Tibial artery (tissue), 4 donors: Measurements from ENCODE around the gene MCF2L.

Source experiments
- DNase-seq, 2 donors: peaks; one replicate each; pipeline ENCODE4 v3.0.0-alpha.2; 2019
- H3K27ac ChIP-seq, 2 donors: fragments of 200-600 bp; sonication (generic) in 1 of 2; 1 replicate in 1 of 2; 2 replicates in 1 of 2; pipeline ENCODE4 v1.5.1; 2018 to 2019; ENCODE audit warnings: mild to moderate bottlenecking in 1 of 2
- H3K27me3 ChIP-seq, 2 donors: fragments of 200-600 bp; sonication (generic) in 1 of 2; one replicate each; pipeline versions ENCODE4 v1.5.1 to v1.6.0; 2016 to 2019
- H3K36me3 ChIP-seq, 3 donors: fragments of 200-600 bp; sonication (generic) in 2 of 3; one replicate each; pipeline ENCODE4 v1.5.1; 2016 to 2019; ENCODE audit warnings: mild to moderate bottlenecking in 2 of 3
- H3K4me1 ChIP-seq, 4 donors: fragments of 200-600 bp; sonication (generic) in 2 of 4; 1 replicate in 3 of 4; 2 replicates in 1 of 4; pipeline ENCODE4 v1.5.1; 2016 to 2019
- H3K4me3 ChIP-seq, 2 donors: fragments of 200-600 bp; sonication (generic) in 1 of 2; 1 replicate in 1 of 2; 2 replicates in 1 of 2; pipeline ENCODE4 v1.5.1; 2018 to 2019; ENCODE audit warnings: mild to moderate bottlenecking in 2 of 2
- H3K9me3 ChIP-seq, 3 donors: fragments of 200-600 bp; sonication (generic) in 1 of 3; one replicate each; pipeline ENCODE4 v1.5.1; 2016 to 2019
- CTCF ChIP-seq, 2 experiments: fragments of 200-600 bp in 1 of 2; fragments of 450-650 bp in 1 of 2; IDR thresholded peaks; one replicate each; pipeline ENCODE4 v1.5.1; 2017 to 2019; ENCODE audit warnings: antibody characterized with exemption in 2 of 2, mild to moderate bottlenecking in 1 of 2, moderate library complexity in 1 of 2
- intact Hi-C: fragments of 100-400 bp; cut with DNase I; formaldehyde crosslinking; loops from one replicate; pipeline ENCODE4 v1.15.0; 2023; ENCODE audit warnings: low total_unique reads

MCF2L gene

GRCh38 chr13:112974671-112975070 is 5.7 kb downstream of the MCF2L start:
- Histone ChIP-seq H3K9me3 (no peaks in the 10 kb centered on the region), H3K27ac (no peak overlapping the region), H3K27me3 (peaks cover 0 to 49% of the 10 kb centered on the region in 2 donors), H3K36me3 (no peaks in the 10 kb centered on the region), H3K4me3 (no peak overlapping the region), H3K4me1 (no peaks in the 10 kb centered on the region)
- no peak for TF ChIP-seq CTCF (IDR thresholded peaks at IDR 0.05)
- DNase-seq: no peak
- intact Hi-C loops: no loop called here

- H3K4me1 ChIP-seq: no peaks in the 10 kb centered on the region
- no peak overlapping the region for H3K27ac ChIP-seq
- H3K36me3 ChIP-seq: no peaks in the 10 kb centered on the region
- no peak overlapping the region for H3K4me3 ChIP-seq
- TF ChIP-seq CTCF (IDR thresholded peaks at IDR 0.05): no peak
- DNase-seq: no peak
- peaks cover 0 to 49% of the 10 kb centered on the region in 2 donors for H3K27me3 ChIP-seq
- intact Hi-C loops: no loop called here
- H3K9me3 ChIP-seq: no peaks in the 10 kb centered on the region
Observed at GRCh38 chr13:112975401-112975939, 6.5 kb downstream of the MCF2L start.

DNA sequence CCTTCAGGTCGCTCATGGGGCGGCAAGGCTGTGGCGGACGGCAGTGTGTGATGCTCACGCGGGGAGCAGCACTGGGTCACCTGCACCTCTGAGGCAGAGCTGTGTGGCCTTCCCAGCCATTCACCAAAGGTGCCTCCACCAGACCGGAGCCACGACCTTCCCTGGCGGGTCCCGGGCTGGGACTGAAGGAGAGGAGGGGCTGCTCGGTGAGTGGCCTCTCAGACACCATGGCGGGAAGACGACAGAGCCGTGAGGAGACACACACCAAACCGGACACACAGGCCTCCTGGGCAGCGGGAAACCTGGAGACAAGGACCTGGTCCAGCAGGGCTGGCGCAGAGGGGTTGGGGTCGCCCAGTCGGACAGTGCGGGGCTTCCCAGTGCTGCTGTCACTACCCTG is 7.5 kb downstream of the MCF2L start:
- no peak for TF ChIP-seq CTCF (IDR thresholded peaks at IDR 0.05)
- intact Hi-C loops: no loop called here
- H3K4me1 ChIP-seq: no peaks in the 10 kb centered on the region
- H3K36me3 ChIP-seq: no peaks in the 10 kb centered on the region
- no peak overlapping the region for H3K27ac ChIP-seq
- DNase-seq: no peak
- H3K27me3 ChIP-seq: peaks cover 0 to 49% of the 10 kb centered on the region in 2 donors
- H3K9me3 ChIP-seq: no peaks in the 10 kb centered on the region
- no peak overlapping the region for H3K4me3 ChIP-seq

DNA sequence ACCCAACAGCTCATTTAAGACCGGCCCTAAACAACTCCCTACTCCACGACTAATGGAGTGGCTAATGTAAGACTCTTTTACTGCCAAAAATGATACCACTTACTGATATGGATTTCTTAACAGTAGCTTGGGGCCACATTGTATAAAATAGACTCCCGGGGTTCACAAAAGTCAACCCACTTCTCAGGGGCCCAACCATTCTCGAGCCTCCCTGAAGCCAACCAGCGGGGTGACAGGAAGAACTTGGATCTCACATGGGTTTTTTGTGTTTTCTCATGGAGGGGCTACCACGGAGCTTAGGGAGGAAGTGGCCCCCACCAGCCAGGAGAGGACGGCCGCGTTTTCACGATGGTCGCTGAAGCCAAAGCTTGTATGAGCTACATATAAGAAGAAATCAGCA is 8.1 kb downstream of the MCF2L start:
- no peak overlapping the region for H3K4me3 ChIP-seq

GRCh38 chr13:112977525-112977924 is 8.5 kb downstream of the MCF2L start:
- no peaks in the 10 kb centered on the region for H3K36me3 ChIP-seq
- no peak overlapping the region for H3K4me3 ChIP-seq
- no peaks in the 10 kb centered on the region for H3K9me3 ChIP-seq
- intact Hi-C loops: no loop called here
- DNase-seq: no peak
- H3K4me1 ChIP-seq: no peaks in the 10 kb centered on the region
- peaks cover 0 to 53% of the 10 kb centered on the region in 2 donors for H3K27me3 ChIP-seq
- H3K27ac ChIP-seq: no peak overlapping the region
- TF ChIP-seq CTCF (IDR thresholded peaks at IDR 0.05): no peak

More for the DNA sequence above, 8.1 kb downstream of the MCF2L start:
- intact Hi-C loops: no loop called here
- TF ChIP-seq CTCF (IDR thresholded peaks at IDR 0.05): no peak
- DNase-seq: no peak
- peaks cover 0 to 51% of the 10 kb centered on the region in 2 donors for H3K27me3 ChIP-seq
- no peak overlapping the region for H3K27ac ChIP-seq
- no peaks in the 10 kb centered on the region for H3K4me1 ChIP-seq
- H3K9me3 ChIP-seq: no peaks in the 10 kb centered on the region
- H3K36me3 ChIP-seq: no peaks in the 10 kb centered on the region
